ENCODE data around the gene MAML1. TPM values are rescaled to one million over a fixed set of nuclear protein-coding genes. Genes with fewer than 3 reads are reported as not detected.
A peak's percentile ranks its signal among the peaks of the same experiment; 100 is the strongest.

Gene MAML1
- total RNA-seq, 3 donors from 2014 or later = 16.3 to 22.4 (median 21.0) TPM

GRCh38 chr5:179823937-179824744 lies 91.5 kb downstream of the MAML1 start:
- intact Hi-C loops (cut with DNase I; ENCODE audit: low total_unique reads) = no loop called here
- Histone ChIP-seq H3K9me3 (no peaks in the 10 kb centered on the region), H3K27me3 (no peaks in the 10 kb centered on the region), H3K36me3 (peaks cover 20% of the 10 kb centered on the region), H3K27ac (peak overlapping the region in 1 of 2 donors; percentile 11), H3K4me3 (peak overlapping the region; percentile 94 to 100 (median 100)), H3K4me1 (peaks cover 10 to 24% of the 10 kb centered on the region in 2 donors)
- no peak for DNase-seq (ENCODE audit: low spot score in 2 of 2)
- TF ChIP-seq CTCF (IDR thresholded peaks at IDR 0.05) (no peak), POLR2A (IDR thresholded peaks at IDR 0.05) (no peak), POLR2AphosphoS5 (IDR thresholded peaks at IDR 0.05) (peak in 1 of 3 donors; percentile 23)

GRCh38 chr5:179824745-179825112 lies 92.1 kb downstream of the MAML1 start:
- intact Hi-C loops (cut with DNase I; ENCODE audit: low total_unique reads) = no loop called here
- Histone ChIP-seq H3K27me3 (no peaks in the 10 kb centered on the region), H3K4me1 (peaks cover 6 to 21% of the 10 kb centered on the region in 2 donors), H3K27ac (peak overlapping the region; percentile 11 to 41), H3K36me3 (peaks cover 20% of the 10 kb centered on the region), H3K9me3 (no peaks in the 10 kb centered on the region), H3K4me3 (peak overlapping the region in 1 of 3 donors; percentile 94)
- TF ChIP-seq POLR2A (IDR thresholded peaks at IDR 0.05) (no peak), POLR2AphosphoS5 (IDR thresholded peaks at IDR 0.05) (no peak), CTCF (IDR thresholded peaks at IDR 0.05) (no peak)
- no peak for DNase-seq (ENCODE audit: low spot score in 2 of 2)

GRCh38 chr5:179825655-179826182 lies 93.1 kb downstream of the MAML1 start:
- intact Hi-C loops (cut with DNase I; ENCODE audit: low total_unique reads) = no loop called here

More at GRCh38 chr5:179825655-179826182, 93.1 kb downstream of the MAML1 start:
- no peaks in the 10 kb centered on the region for H3K9me3 ChIP-seq
- H3K36me3 ChIP-seq = peaks cover 20% of the 10 kb centered on the region
- no peak overlapping the region for H3K27ac ChIP-seq
- peak overlapping the region in 1 of 3 donors; percentile 2 for H3K4me3 ChIP-seq
- peaks cover 3 to 15% of the 10 kb centered on the region in 2 donors for H3K4me1 ChIP-seq
- DNase-seq (ENCODE audit: low spot score in 2 of 2) = no peak
- TF ChIP-seq CTCF (IDR thresholded peaks at IDR 0.05) (no peak), POLR2A (IDR thresholded peaks at IDR 0.05) (no peak), POLR2AphosphoS5 (IDR thresholded peaks at IDR 0.05) (no peak)
- no peaks in the 10 kb centered on the region for H3K27me3 ChIP-seq

Other genes starting within 250 kb of the MAML1 start
- 10 to 100 TPM; 51.8 to 70.0 (median 62.6) TPM for gene RUFY1, start 182.3 kb upstream of the MAML1 start, total RNA-seq
- gene HNRNPH1, start 109.2 kb upstream of the MAML1 start, total RNA-seq = 100 to 1,000 TPM; 577 to 931 (median 621) TPM
- not detected for gene CBY3, start 51.8 kb upstream of the MAML1 start, total RNA-seq
- gene CANX, start 33.9 kb upstream of the MAML1 start, total RNA-seq = 100 to 1,000 TPM; 379 to 416 (median 381) TPM
- 1 to 10 TPM; 3.8 to 8.8 (median 6.7) TPM for gene LTC4S, start 61.2 kb downstream of the MAML1 start, total RNA-seq
- gene MGAT4B, start 74.0 kb downstream of the MAML1 start, total RNA-seq = 10 to 100 TPM; 43.0 to 73.7 (median 54.6) TPM
- gene SQSTM1, start 88.1 kb downstream of the MAML1 start, total RNA-seq = 100 to 1,000 TPM; 407 to 695 (median 462) TPM
- 10 to 100 TPM; 32.3 to 67.2 (median 48.8) TPM for gene MRNIP, start 126.0 kb downstream of the MAML1 start, total RNA-seq
- 100 to 1,000 TPM in 2 of 3 donors, 10 to 100 TPM in 1; 73.5 to 143 (median 105) TPM for gene TBC1D9B, start 175.1 kb downstream of the MAML1 start, total RNA-seq